Measurements from ENCODE around the gene CEP128.

GRCh38 chr14:80659783-80660182 lies 281.8 kb downstream of the CEP128 start:
- TF ChIP-seq, protein P1, sequence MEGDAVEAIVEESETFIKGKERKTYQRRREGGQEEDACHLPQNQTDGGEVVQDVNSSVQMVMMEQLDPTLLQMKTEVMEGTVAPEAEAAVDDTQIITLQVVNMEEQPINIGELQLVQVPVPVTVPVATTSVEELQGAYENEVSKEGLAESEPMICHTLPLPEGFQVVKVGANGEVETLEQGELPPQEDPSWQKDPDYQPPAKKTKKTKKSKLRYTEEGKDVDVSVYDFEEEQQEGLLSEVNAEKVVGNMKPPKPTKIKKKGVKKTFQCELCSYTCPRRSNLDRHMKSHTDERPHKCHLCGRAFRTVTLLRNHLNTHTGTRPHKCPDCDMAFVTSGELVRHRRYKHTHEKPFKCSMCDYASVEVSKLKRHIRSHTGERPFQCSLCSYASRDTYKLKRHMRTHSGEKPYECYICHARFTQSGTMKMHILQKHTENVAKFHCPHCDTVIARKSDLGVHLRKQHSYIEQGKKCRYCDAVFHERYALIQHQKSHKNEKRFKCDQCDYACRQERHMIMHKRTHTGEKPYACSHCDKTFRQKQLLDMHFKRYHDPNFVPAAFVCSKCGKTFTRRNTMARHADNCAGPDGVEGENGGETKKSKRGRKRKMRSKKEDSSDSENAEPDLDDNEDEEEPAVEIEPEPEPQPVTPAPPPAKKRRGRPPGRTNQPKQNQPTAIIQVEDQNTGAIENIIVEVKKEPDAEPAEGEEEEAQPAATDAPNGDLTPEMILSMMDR (IDR thresholded peaks at IDR 0.05): no peak
- no peak for TF ChIP-seq POLR2A (IDR thresholded peaks at IDR 0.05)

Measured in gastroesophageal sphincter (tissue), 3 donors.